AG20443 (cell line): ENCODE measurements around the gene OR52E4.

ENCODE experiments used
- DNase-seq: peaks from one replicate; pipeline ENCODE4 v3.0.0; 2012; ENCODE audit warnings: low spot score, mixed read lengths

Gene OR52E4

DNA sequence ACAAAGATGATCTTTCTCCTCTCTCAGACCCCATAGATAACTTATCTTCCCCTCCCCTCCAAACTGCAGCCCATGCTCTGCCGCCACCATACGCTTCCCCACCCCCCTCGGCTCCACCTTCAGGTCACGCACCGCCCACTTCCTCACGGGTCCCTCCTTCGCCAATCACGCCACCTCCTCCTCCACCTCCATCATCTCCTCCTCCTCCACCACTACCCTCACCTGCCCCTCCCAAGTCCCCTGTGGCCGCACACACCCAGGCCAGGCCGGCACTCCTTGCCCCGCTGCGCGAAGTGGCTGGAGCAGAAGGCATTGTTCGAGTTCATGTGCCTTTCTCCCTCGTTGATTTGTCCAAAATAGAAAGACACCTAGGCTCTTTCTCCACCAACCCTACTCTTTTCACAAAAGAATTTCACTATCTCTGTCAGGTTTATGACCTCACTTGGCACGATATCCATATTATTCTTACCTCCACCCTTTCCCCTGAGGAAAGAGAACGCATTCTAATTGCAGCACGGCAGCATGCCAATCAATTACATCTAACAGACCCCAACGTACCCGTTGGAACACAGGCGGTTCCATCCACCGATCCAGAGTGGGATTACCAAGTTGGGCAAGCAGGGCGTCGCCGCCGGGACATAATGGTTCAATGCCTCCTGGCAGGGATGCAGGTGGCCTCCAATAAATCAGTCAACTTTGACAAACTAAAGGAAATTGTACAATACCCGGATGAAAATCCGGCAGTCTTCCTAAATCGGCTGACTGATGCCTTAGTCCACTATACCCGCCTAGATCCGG, 49.3 kb downstream of the OR52E4 start:
- DNase-seq, result no peak

DNA sequence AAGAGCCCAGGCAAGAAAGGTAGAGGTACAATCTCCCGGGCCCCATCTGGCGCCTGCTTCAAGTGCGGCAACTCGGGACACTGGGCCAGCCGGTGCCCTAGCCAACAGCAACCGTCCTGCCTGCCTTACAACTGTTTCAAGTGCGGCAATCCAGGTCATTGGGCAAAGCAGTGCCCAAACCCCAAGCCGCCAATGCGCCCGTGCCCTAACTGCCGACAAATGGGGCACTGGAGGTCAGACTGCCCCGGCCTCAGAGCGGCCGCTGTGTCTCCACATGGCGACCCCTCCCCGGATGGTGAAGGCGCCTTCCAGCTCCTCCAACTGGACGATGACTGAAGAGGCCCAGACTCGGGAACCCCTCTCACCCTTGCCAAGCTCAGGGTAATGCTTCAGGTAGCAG, 50.2 kb downstream of the OR52E4 start:
- DNase-seq, result no peak

DNA sequence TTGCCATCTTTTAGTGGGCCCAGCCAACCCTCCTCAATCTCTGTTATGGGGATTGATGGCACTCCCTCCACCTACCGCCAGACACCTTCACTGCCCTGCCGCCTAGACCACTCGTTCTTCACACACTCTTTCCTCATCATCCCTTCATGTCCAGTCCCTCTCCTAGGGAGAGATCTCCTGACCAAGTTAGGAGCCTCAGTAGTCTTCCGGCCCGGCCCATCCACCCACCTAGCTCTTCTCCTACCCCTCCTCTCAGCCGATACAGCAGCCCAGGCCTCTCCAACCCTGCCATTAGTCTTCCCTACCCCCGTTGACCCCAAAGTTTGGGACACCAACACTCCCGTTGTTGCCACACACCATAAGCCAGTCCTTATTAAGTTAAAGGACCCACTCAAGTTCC, 50.6 kb downstream of the OR52E4 start:
- DNase-seq, result no peak

DNA sequence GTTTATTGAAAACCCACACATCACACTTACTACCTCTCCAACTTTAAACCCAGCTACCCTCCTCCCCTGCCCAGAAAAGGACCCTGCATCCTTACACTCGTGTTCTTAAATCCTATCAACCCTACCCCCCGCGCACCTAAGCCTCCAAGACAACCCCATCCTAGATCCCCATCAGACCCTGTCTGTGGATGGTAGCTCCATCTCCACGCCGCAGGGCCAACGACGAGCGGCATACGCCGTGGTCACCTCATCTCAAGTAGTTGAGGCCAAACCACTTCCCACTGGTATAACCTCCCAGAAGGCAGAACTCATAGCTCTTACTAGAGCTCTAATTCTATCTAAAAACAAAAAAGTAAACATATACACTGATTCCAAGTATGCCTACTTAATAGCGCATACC, 52.2 kb downstream of the OR52E4 start:
- DNase-seq, result no peak

DNA sequence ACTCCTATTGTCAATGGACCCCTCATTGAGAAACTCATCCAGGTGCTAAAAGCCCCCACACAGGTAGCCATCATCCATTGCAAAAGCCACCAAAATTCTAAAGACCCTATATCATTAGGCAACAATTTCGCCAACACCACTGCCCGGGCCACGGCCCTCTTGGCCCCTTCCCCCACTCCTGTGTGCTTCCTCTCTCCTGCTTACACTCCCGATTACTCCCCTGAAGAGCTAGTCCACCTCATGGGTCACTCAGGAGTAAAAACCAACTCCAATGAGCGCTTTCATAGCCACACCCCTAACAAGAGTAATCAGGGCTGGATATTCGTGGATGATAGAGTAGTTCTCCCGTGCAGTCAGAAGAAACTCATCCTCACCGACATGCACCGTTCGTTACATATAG, 52.7 kb downstream of the OR52E4 start:
- DNase-seq, result no peak
